Measurements from ENCODE around the gene PTCH2.
"Not testable (repeated sequence)": the region's sequence is repeated elsewhere in the genome, so short reads cannot be mapped to it uniquely, and the experiment has no call there.

GRCh38 chr1:44810762-44811105 lies 32.3 kb downstream of the PTCH2 start:
- TF ChIP-seq, protein P1, sequence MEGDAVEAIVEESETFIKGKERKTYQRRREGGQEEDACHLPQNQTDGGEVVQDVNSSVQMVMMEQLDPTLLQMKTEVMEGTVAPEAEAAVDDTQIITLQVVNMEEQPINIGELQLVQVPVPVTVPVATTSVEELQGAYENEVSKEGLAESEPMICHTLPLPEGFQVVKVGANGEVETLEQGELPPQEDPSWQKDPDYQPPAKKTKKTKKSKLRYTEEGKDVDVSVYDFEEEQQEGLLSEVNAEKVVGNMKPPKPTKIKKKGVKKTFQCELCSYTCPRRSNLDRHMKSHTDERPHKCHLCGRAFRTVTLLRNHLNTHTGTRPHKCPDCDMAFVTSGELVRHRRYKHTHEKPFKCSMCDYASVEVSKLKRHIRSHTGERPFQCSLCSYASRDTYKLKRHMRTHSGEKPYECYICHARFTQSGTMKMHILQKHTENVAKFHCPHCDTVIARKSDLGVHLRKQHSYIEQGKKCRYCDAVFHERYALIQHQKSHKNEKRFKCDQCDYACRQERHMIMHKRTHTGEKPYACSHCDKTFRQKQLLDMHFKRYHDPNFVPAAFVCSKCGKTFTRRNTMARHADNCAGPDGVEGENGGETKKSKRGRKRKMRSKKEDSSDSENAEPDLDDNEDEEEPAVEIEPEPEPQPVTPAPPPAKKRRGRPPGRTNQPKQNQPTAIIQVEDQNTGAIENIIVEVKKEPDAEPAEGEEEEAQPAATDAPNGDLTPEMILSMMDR (IDR thresholded peaks at IDR 0.05) = not testable (repeated sequence)
- not testable (repeated sequence) for TF ChIP-seq POLR2AphosphoS5 (IDR thresholded peaks at IDR 0.05)
